SH-SY5Y (cell line): ENCODE measurements around the gene SLC37A4.

Experiments
- GATA2 ChIP-seq: IDR thresholded peaks from 2 replicates; pipeline ENCODE4 v1.6.1; 2011; ENCODE audit warnings: mild to moderate bottlenecking, low read depth, low read length
- GATA3 ChIP-seq: IDR thresholded peaks from 2 replicates; pipeline ENCODE4 v1.6.1; 2011; ENCODE audit warnings: low read depth, mild to moderate bottlenecking, low read length, moderate library complexity

- TF ChIP-seq GATA2 (peak; percentile 62), GATA3 (no peak)
These were observed 34.7 kb upstream of the SLC37A4 start for GRCh38 chr11:119065369-119065768.
